Esophagus muscularis mucosa (tissue), 3 donors: ENCODE data around the gene CFD.

Experiments
- CTCF ChIP-seq, 3 experiments: fragments of 200-600 bp in 2 of 3; fragments of 450-650 bp in 1 of 3; sonication (generic) in 2 of 3; IDR thresholded peaks; one replicate each; pipeline ENCODE4 v1.5.1; 2017 to 2019; ENCODE audit warnings: antibody characterized with exemption in 3 of 3, mild to moderate bottlenecking in 2 of 3, moderate library complexity in 1 of 3
- POLR2A ChIP-seq: fragments of 450-650 bp; IDR thresholded peaks from one replicate; pipeline ENCODE4 v1.6.1; 2017; ENCODE audit warnings: antibody characterized with exemption, moderate library complexity, mild to moderate bottlenecking, low read depth
- POLR2AphosphoS5 ChIP-seq, 2 donors: sonication (generic); formaldehyde crosslinking; IDR thresholded peaks; one replicate each; pipeline ENCODE4 v1.6.1; 2017; ENCODE audit warnings: antibody characterized with exemption in 2 of 2

GRCh38 chr19:831407-832369 lies 27.8 kb upstream of the CFD start:
- no peak for TF ChIP-seq CTCF (IDR thresholded peaks at IDR 0.05)
- TF ChIP-seq POLR2AphosphoS5 (IDR thresholded peaks at IDR 0.05), result no peak
- no peak for TF ChIP-seq POLR2A
